ENCODE measurements around the gene BDNF. TPM values are rescaled to one million over a fixed set of nuclear protein-coding genes. Genes with fewer than 3 reads are reported as not detected.

The BDNF gene
- polyA plus RNA-seq, 4 donors: 0.15 to 0.69 TPM; not detected in 2

GRCh38 chr11:27694992-27695391 lies 5.3 kb downstream of the BDNF start:
- H3K36me3 ChIP-seq (ENCODE audit: control insufficient read depth in 3 of 3, insufficient read depth in 2 of 3, low read depth in 1 of 3, low read length in 3 of 3): no peaks in the 10 kb centered on the region
- 5 to 17% (median 10%) methylated on average over 3 of the region's 3 CpGs for whole genome bisulfite sequencing, 3 donors
- peaks cover 3 to 29% (median 8%) of the 10 kb centered on the region in 3 donors for H3K27me3 ChIP-seq (ENCODE audit: control insufficient read depth in 3 of 3, insufficient read depth in 3 of 3, low read length in 3 of 3)
- no peak overlapping the region for H3K4me3 ChIP-seq (ENCODE audit: low read depth in 1 of 3, low read length in 3 of 3)
- H3K4me1 ChIP-seq (ENCODE audit: control insufficient read depth in 3 of 3, insufficient read depth in 2 of 3, low read depth in 1 of 3, low read length in 2 of 3): peaks cover 0 to 12% (median 0%) of the 10 kb centered on the region in 3 donors
- H3K27ac ChIP-seq (ENCODE audit: low read depth in 1 of 3, low read length in 2 of 3): no peak overlapping the region
- no peak for FAIRE-seq
- no peaks in the 10 kb centered on the region for H3K9me3 ChIP-seq (ENCODE audit: control insufficient read depth in 2 of 2, insufficient read depth in 1 of 2, low read depth in 1 of 2, low read length in 1 of 2)
- no peak for DNase-seq

GRCh38 chr11:27693398-27693797 lies 6.9 kb downstream of the BDNF start:
- FAIRE-seq (no peak), DNase-seq (no peak)
- peaks cover 0 to 13% (median 0%) of the 10 kb centered on the region in 3 donors for H3K27me3 ChIP-seq (ENCODE audit: control insufficient read depth in 3 of 3, insufficient read depth in 3 of 3, low read length in 3 of 3)
- H3K9me3 ChIP-seq (ENCODE audit: control insufficient read depth in 2 of 2, insufficient read depth in 1 of 2, low read depth in 1 of 2, low read length in 1 of 2): no peaks in the 10 kb centered on the region
- H3K36me3 ChIP-seq (ENCODE audit: control insufficient read depth in 3 of 3, insufficient read depth in 2 of 3, low read depth in 1 of 3, low read length in 3 of 3): no peaks in the 10 kb centered on the region
- H3K4me3 ChIP-seq (ENCODE audit: low read depth in 1 of 3, low read length in 3 of 3): no peak overlapping the region
- WGBS, 3 donors: 63 to 71% (median 68%) methylated on average over 5 of the region's 5 CpGs
- H3K27ac ChIP-seq (ENCODE audit: low read depth in 1 of 3, low read length in 2 of 3): no peak overlapping the region
- H3K4me1 ChIP-seq (ENCODE audit: control insufficient read depth in 3 of 3, insufficient read depth in 2 of 3, low read depth in 1 of 3, low read length in 2 of 3): no peaks in the 10 kb centered on the region

- Histone ChIP-seq H3K27me3 (ENCODE audit: control insufficient read depth in 3 of 3, insufficient read depth in 3 of 3, low read length in 3 of 3) (peaks cover 0 to 11% (median 0%) of the 10 kb centered on the region in 3 donors), H3K4me3 (ENCODE audit: low read depth in 1 of 3, low read length in 3 of 3) (no peak overlapping the region), H3K36me3 (ENCODE audit: control insufficient read depth in 3 of 3, insufficient read depth in 2 of 3, low read depth in 1 of 3, low read length in 3 of 3) (no peaks in the 10 kb centered on the region), H3K4me1 (ENCODE audit: control insufficient read depth in 3 of 3, insufficient read depth in 2 of 3, low read depth in 1 of 3, low read length in 2 of 3) (no peaks in the 10 kb centered on the region), H3K27ac (ENCODE audit: low read depth in 1 of 3, low read length in 2 of 3) (no peak overlapping the region), H3K9me3 (ENCODE audit: control insufficient read depth in 2 of 2, insufficient read depth in 1 of 2, low read depth in 1 of 2, low read length in 1 of 2) (no peaks in the 10 kb centered on the region)
- WGBS, 3 donors: 85 to 97% (median 91%) methylated on average over 2 of the region's 2 CpGs
- FAIRE-seq: no peak
- no peak for DNase-seq
Observed at GRCh38 chr11:27692781-27693180, 7.5 kb downstream of the BDNF start.

GRCh38 chr11:27688076-27688475 lies 12.2 kb downstream of the BDNF start:
- Histone ChIP-seq H3K9me3 (ENCODE audit: control insufficient read depth in 2 of 2, insufficient read depth in 1 of 2, low read depth in 1 of 2, low read length in 1 of 2) (no peaks in the 10 kb centered on the region), H3K36me3 (ENCODE audit: control insufficient read depth in 3 of 3, insufficient read depth in 2 of 3, low read depth in 1 of 3, low read length in 3 of 3) (no peaks in the 10 kb centered on the region), H3K27ac (ENCODE audit: low read depth in 1 of 3, low read length in 2 of 3) (no peak overlapping the region), H3K4me1 (ENCODE audit: control insufficient read depth in 3 of 3, insufficient read depth in 2 of 3, low read depth in 1 of 3, low read length in 2 of 3) (no peaks in the 10 kb centered on the region), H3K4me3 (ENCODE audit: low read depth in 1 of 3, low read length in 3 of 3) (no peak overlapping the region), H3K27me3 (ENCODE audit: control insufficient read depth in 3 of 3, insufficient read depth in 3 of 3, low read length in 3 of 3) (no peaks in the 10 kb centered on the region)
- DNase-seq: no peak
- FAIRE-seq: no peak
- 74 to 89% (median 86%) methylated on average over 4 of the region's 4 CpGs for WGBS, 3 donors

GRCh38 chr11:27681664-27682063 lies 18.6 kb downstream of the BDNF start:
- Histone ChIP-seq H3K4me1 (ENCODE audit: control insufficient read depth in 3 of 3, insufficient read depth in 2 of 3, low read depth in 1 of 3, low read length in 2 of 3) (no peaks in the 10 kb centered on the region), H3K4me3 (ENCODE audit: low read depth in 1 of 3, low read length in 3 of 3) (no peak overlapping the region), H3K27me3 (ENCODE audit: control insufficient read depth in 3 of 3, insufficient read depth in 3 of 3, low read length in 3 of 3) (no peaks in the 10 kb centered on the region), H3K27ac (ENCODE audit: low read depth in 1 of 3, low read length in 2 of 3) (no peak overlapping the region), H3K36me3 (ENCODE audit: control insufficient read depth in 3 of 3, insufficient read depth in 2 of 3, low read depth in 1 of 3, low read length in 3 of 3) (no peaks in the 10 kb centered on the region), H3K9me3 (ENCODE audit: control insufficient read depth in 2 of 2, insufficient read depth in 1 of 2, low read depth in 1 of 2, low read length in 1 of 2) (no peaks in the 10 kb centered on the region)
- no peak for DNase-seq
- no peak for FAIRE-seq
- 56 to 76% (median 72%) methylated on average over 1 of the region's 1 CpG for WGBS, 3 donors

- Histone ChIP-seq H3K9me3 (ENCODE audit: control insufficient read depth in 2 of 2, insufficient read depth in 1 of 2, low read depth in 1 of 2, low read length in 1 of 2) (no peaks in the 10 kb centered on the region), H3K36me3 (ENCODE audit: control insufficient read depth in 3 of 3, insufficient read depth in 2 of 3, low read depth in 1 of 3, low read length in 3 of 3) (no peaks in the 10 kb centered on the region), H3K4me1 (ENCODE audit: control insufficient read depth in 3 of 3, insufficient read depth in 2 of 3, low read depth in 1 of 3, low read length in 2 of 3) (no peaks in the 10 kb centered on the region), H3K27ac (ENCODE audit: low read depth in 1 of 3, low read length in 2 of 3) (no peak overlapping the region), H3K27me3 (ENCODE audit: control insufficient read depth in 3 of 3, insufficient read depth in 3 of 3, low read length in 3 of 3) (no peaks in the 10 kb centered on the region), H3K4me3 (ENCODE audit: low read depth in 1 of 3, low read length in 3 of 3) (no peak overlapping the region)
- WGBS, 3 donors: 82 to 87% (median 84%) methylated on average over 5 of the region's 5 CpGs
- no peak for FAIRE-seq
- DNase-seq: no peak
Observed at GRCh38 chr11:27679136-27680015, 20.9 kb downstream of the BDNF start.

GRCh38 chr11:27678242-27678641 lies 22.0 kb downstream of the BDNF start:
- no peaks in the 10 kb centered on the region for H3K4me1 ChIP-seq (ENCODE audit: control insufficient read depth in 3 of 3, insufficient read depth in 2 of 3, low read depth in 1 of 3, low read length in 2 of 3)
- H3K9me3 ChIP-seq (ENCODE audit: control insufficient read depth in 2 of 2, insufficient read depth in 1 of 2, low read depth in 1 of 2, low read length in 1 of 2): no peaks in the 10 kb centered on the region
- WGBS, 3 donors: 68 to 81% (median 70%) methylated on average over 4 of the region's 4 CpGs
- H3K4me3 ChIP-seq (ENCODE audit: low read depth in 1 of 3, low read length in 3 of 3): no peak overlapping the region
- no peaks in the 10 kb centered on the region for H3K36me3 ChIP-seq (ENCODE audit: control insufficient read depth in 3 of 3, insufficient read depth in 2 of 3, low read depth in 1 of 3, low read length in 3 of 3)
- DNase-seq: no peak
- no peak overlapping the region for H3K27ac ChIP-seq (ENCODE audit: low read depth in 1 of 3, low read length in 2 of 3)
- no peak for FAIRE-seq
- H3K27me3 ChIP-seq (ENCODE audit: control insufficient read depth in 3 of 3, insufficient read depth in 3 of 3, low read length in 3 of 3): no peaks in the 10 kb centered on the region

GRCh38 chr11:27677108-27677507 lies 23.1 kb downstream of the BDNF start:
- FAIRE-seq: no peak
- Histone ChIP-seq H3K36me3 (ENCODE audit: control insufficient read depth in 3 of 3, insufficient read depth in 2 of 3, low read depth in 1 of 3, low read length in 3 of 3) (no peaks in the 10 kb centered on the region), H3K27me3 (ENCODE audit: control insufficient read depth in 3 of 3, insufficient read depth in 3 of 3, low read length in 3 of 3) (no peaks in the 10 kb centered on the region), H3K4me3 (ENCODE audit: low read depth in 1 of 3, low read length in 3 of 3) (no peak overlapping the region), H3K9me3 (ENCODE audit: control insufficient read depth in 2 of 2, insufficient read depth in 1 of 2, low read depth in 1 of 2, low read length in 1 of 2) (no peaks in the 10 kb centered on the region), H3K27ac (ENCODE audit: low read depth in 1 of 3, low read length in 2 of 3) (no peak overlapping the region), H3K4me1 (ENCODE audit: control insufficient read depth in 3 of 3, insufficient read depth in 2 of 3, low read depth in 1 of 3, low read length in 2 of 3) (no peaks in the 10 kb centered on the region)
- no peak for DNase-seq
- WGBS, 3 donors: 97 to 99% (median 97%) methylated on average over 4 of the region's 4 CpGs

Data from small intestine (tissue), 7 donors.